GM23338 (cell line): ENCODE measurements around the gene PHYKPL. TPM values are rescaled to one million over a fixed set of nuclear protein-coding genes. Genes with fewer than 3 reads are reported as not detected.

Experiments
- ATAC-seq: fragments of 200-7000 bp; cut with Tn5 transposase; 3 replicates; pipeline ENCODE4 v1.9.1; 2020
- DNase-seq: peaks from one replicate; pipeline ENCODE4 v3.0.0-alpha.2; 2015; ENCODE audit warnings: low spot score
- H2AFZ ChIP-seq: fragments of 200-600 bp; sonication (generic); 2 replicates; pipeline ENCODE4 v1.8.0; 2016; ENCODE audit warnings: antibody characterized with exemption, mild to moderate bottlenecking, moderate library complexity
- H3F3A ChIP-seq: fragments of 200-600 bp; sonication (generic); replicated peaks from 2 replicates; pipeline ENCODE4 v1.8.0; 2017; ENCODE audit warnings: antibody characterized with exemption, mixed run types, low read depth
- H3K27ac ChIP-seq: fragments of 200-600 bp; sonication (generic); 2 replicates; pipeline ENCODE4 v1.6.1; 2016; ENCODE audit warnings: low read depth
- H3K27me3 ChIP-seq: fragments of 200-600 bp; sonication (generic); 2 replicates; pipeline ENCODE4 v1.8.0; 2016; ENCODE audit warnings: mild to moderate bottlenecking, mixed run types, moderate library complexity; ENCODE audit not compliant: insufficient read depth
- H3K36me3 ChIP-seq: fragments of 200-600 bp; sonication (generic); 2 replicates; pipeline ENCODE4 v1.8.0; 2016; ENCODE audit warnings: mild to moderate bottlenecking; ENCODE audit not compliant: insufficient read depth
- H3K4me1 ChIP-seq: fragments of 200-600 bp; sonication (generic); 2 replicates; pipeline ENCODE4 v1.8.0; 2016; ENCODE audit warnings: mild to moderate bottlenecking, moderate library complexity; ENCODE audit not compliant: insufficient read depth
- H3K4me2 ChIP-seq: fragments of 200-600 bp; sonication (generic); 2 replicates; pipeline ENCODE4 v1.7.1; 2017; ENCODE audit warnings: mixed run types
- H3K4me3 ChIP-seq: fragments of 200-600 bp; sonication (generic); 2 replicates; pipeline ENCODE4 v1.6.1; 2016; ENCODE audit warnings: mixed run types
- H3K79me2 ChIP-seq: fragments of 200-600 bp; sonication (generic); replicated peaks from 2 replicates; pipeline ENCODE4 v1.8.0; 2017; ENCODE audit warnings: mild to moderate bottlenecking; ENCODE audit not compliant: insufficient read depth
- H3K9me2 ChIP-seq: fragments of 200-600 bp; sonication (generic); 2 replicates; pipeline ENCODE4 v1.8.0; 2017; ENCODE audit not compliant: insufficient read depth
- H4K20me1 ChIP-seq: fragments of 200-600 bp; sonication (generic); replicated peaks from 2 replicates; pipeline ENCODE4 v1.8.0; 2017; ENCODE audit warnings: mild to moderate bottlenecking; ENCODE audit not compliant: insufficient read depth
- H3K27ac Mint-ChIP-seq: 2 replicates; pipeline ENCODE4 v1.8.0; 2020; ENCODE audit warnings: inconsistent platforms, mild to moderate bottlenecking, moderate library complexity, mixed read lengths
- H3K27me3 Mint-ChIP-seq: 3 replicates; pipeline ENCODE4 v1.8.0; 2022; ENCODE audit warnings: low read depth, mild to moderate bottlenecking, moderate library complexity, mixed read lengths, inconsistent platforms; ENCODE audit not compliant: insufficient read depth, poor library complexity
- H3K36me3 Mint-ChIP-seq: 3 replicates; pipeline ENCODE4 v1.8.0; 2021; ENCODE audit warnings: low read depth, mild to moderate bottlenecking, inconsistent platforms, moderate library complexity, mixed read lengths
- H3K4me1 Mint-ChIP-seq: 3 replicates; pipeline ENCODE4 v1.8.0; 2020; ENCODE audit warnings: mild to moderate bottlenecking, inconsistent platforms, mixed read lengths
- H3K4me3 Mint-ChIP-seq: 3 replicates; pipeline ENCODE4 v1.8.0; 2021; ENCODE audit warnings: moderate library complexity, mild to moderate bottlenecking, inconsistent platforms, mixed read lengths
- H3K9me3 Mint-ChIP-seq: 3 replicates; pipeline ENCODE4 v1.8.0; 2020; ENCODE audit warnings: moderate library complexity, mild to moderate bottlenecking, inconsistent platforms, mixed read lengths
- CREB1 ChIP-seq: fragments of 250-450 bp; sonication (Bioruptor Pico); IDR thresholded peaks from 2 replicates; pipeline ENCODE4 v1.5.0; 2020; ENCODE audit warnings: low read depth, mild to moderate bottlenecking, moderate library complexity
- CTCF ChIP-seq, 2 experiments: fragments of 200-600 bp in 1 of 2; sonication (generic) in 1 of 2; conservative IDR thresholded peaks; 2 replicates each; pipeline versions ENCODE4 v1.5.1 to v1.6.1; 2016 to 2017; ENCODE audit warnings: antibody characterized with exemption in 2 of 2, low read depth in 2 of 2, mild to moderate bottlenecking in 2 of 2, moderate library complexity in 1 of 2
- ETS1 ChIP-seq: IDR thresholded peaks from 2 replicates; pipeline ENCODE4 v1.6.1; 2016; ENCODE audit warnings: antibody characterized with exemption
- EZH2 ChIP-seq: fragments of 200-600 bp; sonication (generic); IDR thresholded peaks from one replicate; pipeline ENCODE4 v1.8.0; 2017; ENCODE audit warnings: antibody characterized with exemption, mild to moderate bottlenecking, low read depth; ENCODE audit not compliant: unreplicated experiment
- EZH2phosphoT487 ChIP-seq: fragments of 200-600 bp; sonication (generic); IDR thresholded peaks from one replicate; pipeline ENCODE4 v1.8.1; 2018; ENCODE audit warnings: antibody characterized with exemption; ENCODE audit not compliant: unreplicated experiment
- JUNB ChIP-seq: IDR thresholded peaks from one replicate; pipeline ENCODE4 v1.6.1; 2016; ENCODE audit warnings: antibody characterized with exemption; ENCODE audit not compliant: unreplicated experiment
- NANOG ChIP-seq: IDR thresholded peaks from 2 replicates; pipeline ENCODE4 v1.6.1; 2016; ENCODE audit warnings: antibody characterized with exemption, borderline replicate concordance
- POLR2AphosphoS5 ChIP-seq: IDR thresholded peaks from 2 replicates; pipeline ENCODE4 v1.6.1; 2016; ENCODE audit warnings: antibody characterized with exemption, low read depth
- REST ChIP-seq: IDR thresholded peaks from one replicate; pipeline ENCODE4 v1.6.1; 2018; ENCODE audit warnings: antibody characterized with exemption; ENCODE audit not compliant: unreplicated experiment
- STAT1 ChIP-seq: IDR thresholded peaks from one replicate; pipeline ENCODE4 v1.6.1; 2016; ENCODE audit warnings: antibody characterized with exemption; ENCODE audit not compliant: unreplicated experiment
- ZNF114 ChIP-seq: fragments of 250-450 bp; sonication (Bioruptor Pico); IDR thresholded peaks from 2 replicates; pipeline ENCODE4 v1.5.0; 2020; ENCODE audit warnings: mild to moderate bottlenecking, moderate library complexity
- ZNF331 ChIP-seq: fragments of 250-450 bp; sonication (Bioruptor Pico); IDR thresholded peaks from 2 replicates; pipeline ENCODE4 v1.5.0; 2020; ENCODE audit warnings: low read depth, mild to moderate bottlenecking, moderate library complexity
- ZNF462 ChIP-seq: fragments of 250-450 bp; sonication (Bioruptor Pico); IDR thresholded peaks from 2 replicates; pipeline ENCODE4 v1.5.0; 2020; ENCODE audit warnings: mild to moderate bottlenecking, moderate library complexity
- polyA plus RNA-seq: library from polyadenylated mRNA; unstranded; fragments of >200 nt; fragmentation: Nextera tagmentation; extraction: Ambion mirVana; gene quantifications from 2 replicates; pipeline ENCODE4 v1.2.1, GENCODE V29; 2016
- total RNA-seq: library from RNA; depleted of rRNA; stranded (reverse); fragments of >200 nt; shearing (Covaris generic); gene quantifications from 2 replicates; pipeline ENCODE4 v1.2.3, GENCODE V29; 2014

Gene PHYKPL
- total and polyA plus RNA-seq, 2 experiments from 2014 or later = 15.9 to 20.8 TPM

GRCh38 chr5:178174456-178174855, 58.1 kb downstream of the PHYKPL start:
- TF ChIP-seq REST (no peak), JUNB (no peak), CTCF (conservative IDR thresholded peaks at IDR 0.05; ENCODE audit: low read depth in 2 of 2) (no peak), POLR2AphosphoS5 (no peak), ZNF462 (CRISPR knock-in tag) (no peak), STAT1 (no peak), NANOG (no peak), EZH2phosphoT487 (no peak), ZNF331 (no peak), CREB1 (CRISPR knock-in tag) (no peak), ZNF114 (CRISPR knock-in tag) (no peak), ETS1 (no peak), EZH2 (no peak)
- H3K79me2 ChIP-seq = no peaks in the 10 kb centered on the region
- H3K36me3 ChIP-seq = no peaks in the 10 kb centered on the region
- H3K27ac Mint-ChIP-seq = no peak overlapping the region
- H3K4me1 Mint-ChIP-seq = peaks cover 24% of the 10 kb centered on the region
- H4K20me1 ChIP-seq = no peaks in the 10 kb centered on the region
- H3K27ac ChIP-seq = no peak overlapping the region
- H3F3A ChIP-seq = peaks cover 9% of the 10 kb centered on the region; the same call in 1 of the 2 replicates
- no peak overlapping the region for H3K4me3 ChIP-seq
- no peak overlapping the region for H3K4me2 ChIP-seq
- H3K36me3 Mint-ChIP-seq = peaks cover 9% of the 10 kb centered on the region
- no peak overlapping the region for H3K4me3 Mint-ChIP-seq
- peaks cover 24% of the 10 kb centered on the region for H3K4me1 ChIP-seq
- peaks cover 4% of the 10 kb centered on the region for H3K27me3 Mint-ChIP-seq
- H3K9me3 Mint-ChIP-seq = peaks cover 9% of the 10 kb centered on the region
- ATAC-seq = no peak
- no peak for DNase-seq
- H3K9me2 ChIP-seq = no peaks in the 10 kb centered on the region
- H3K27me3 ChIP-seq = no peaks in the 10 kb centered on the region
- H2AFZ ChIP-seq = no peak overlapping the region
